ENCODE measurements around the gene MRPS12.
A peak's percentile ranks its signal among the peaks of the same experiment; 100 is the strongest.
"Not testable (repeated sequence)": the region's sequence is repeated elsewhere in the genome, so short reads cannot be mapped to it uniquely, and the experiment has no call there.

The MRPS12 gene

GRCh38 chr19:38930776-38931520 is at the start of gene MRPS12 (continued):
- TF ChIP-seq ZBTB48 (tag by site-specific recombination; IDR thresholded peaks at IDR 0.05) (peak; percentile 87), HOXA7 (CRISPR knock-in tag; IDR thresholded peaks at IDR 0.05; ENCODE audit: borderline replicate concordance) (0 out of 2 replicates have a peak, but pooled peaks have one; percentile 59), ZNF221 (tag by site-specific recombination; IDR thresholded peaks at IDR 0.05; ENCODE audit: borderline replicate concordance) (no peak), ZFP37 (tag by site-specific recombination; IDR thresholded peaks at IDR 0.05) (peak; percentile 80; the same call in 1 of the 2 replicates), ZNF335 (tag by site-specific recombination; conservative IDR thresholded peaks at IDR 0.05) (peak; percentile 92), SP3 (tag by site-specific recombination; IDR thresholded peaks at IDR 0.05) (peak; percentile 71), ZNF658 (tag by site-specific recombination; IDR thresholded peaks at IDR 0.05) (no peak), ZNF621 (tag by site-specific recombination; IDR thresholded peaks at IDR 0.05) (no peak), ZBTB17 (tag by site-specific recombination; IDR thresholded peaks at IDR 0.05) (peak; percentile 60)

- ChIA-PET POLR2A (interaction anchor here (0.6 to 2.4 kb wide), 2 partner anchors 34 to 52 kb away, joined by 5 to 9 read pairs; no protein-coding TSS in a partner anchor), CTCF (interaction anchor here (0.6 to 1.4 kb wide), 2 partner anchors 13 to 227 kb away, joined by 6 to 8 read pairs; no protein-coding TSS in a partner anchor)
- TF ChIP-seq ZNF138 (tag by site-specific recombination; IDR thresholded peaks at IDR 0.05; ENCODE audit: borderline replicate concordance) (no peak), ZFHX2 (tag by site-specific recombination; conservative IDR thresholded peaks at IDR 0.05) (peak; percentile 66), EGR2 (tag by site-specific recombination; IDR thresholded peaks at IDR 0.05; ENCODE audit: low read depth) (0 out of 2 replicates have a peak, but pooled peaks have one; percentile 30)
- H3K9me3 ChIP-seq (ENCODE audit: control insufficient read depth, insufficient read depth, low read depth, low read length) = no peaks in the 10 kb centered on the region
- H3K27ac ChIP-seq (ENCODE audit: extremely low read depth, low read depth, low read length) = 0 out of 2 replicates have a peak overlapping the region, but pooled peaks have one; percentile 2
- H3K4me3 ChIP-seq (ENCODE audit: low read depth, low read length) = no peak overlapping the region
- H3K36me3 ChIP-seq (ENCODE audit: control insufficient read depth in 2 of 2, insufficient read depth in 1 of 2, low read length in 2 of 2) = peaks cover 9 to 51% of the 10 kb centered on the region in 2 experiments
- H3K4me1 ChIP-seq (ENCODE audit: control insufficient read depth, insufficient read depth, low read length) = peaks cover 4% of the 10 kb centered on the region
Measured at GRCh38 chr19:38883286-38883685, 47.5 kb upstream of the MRPS12 start.

- H3K4me3 ChIP-seq (ENCODE audit: low read depth, low read length); H3K27ac ChIP-seq (ENCODE audit: extremely low read depth, low read depth, low read length); H3K4me1 ChIP-seq (ENCODE audit: control insufficient read depth, insufficient read depth, low read length); H3K9me3 ChIP-seq (ENCODE audit: control insufficient read depth, insufficient read depth, low read depth, low read length): not testable (repeated sequence)
- CTCF ChIA-PET = interaction anchor here (0.5 to 2.2 kb wide), 4 partner anchors 16 to 482 kb away, joined by 4 to 8 read pairs (median 5); partner anchors contain the start of genes FAM98C and NFKBIB
- peaks cover 19 to 51% of the 10 kb centered on the region in 2 experiments for H3K36me3 ChIP-seq (ENCODE audit: control insufficient read depth in 2 of 2, insufficient read depth in 1 of 2, low read length in 2 of 2)
- POLR2A ChIA-PET = interaction anchor here (0.7 kb wide), 2 partner anchors 381 to 468 kb away, joined by 3 to 4 read pairs; no protein-coding TSS in a partner anchor
- TF ChIP-seq ZNF280D (tag by site-specific recombination; IDR thresholded peaks at IDR 0.05) (0 out of 2 replicates have a peak, but pooled peaks have one; percentile 58), ZNF121 (tag by site-specific recombination; IDR thresholded peaks at IDR 0.05) (peak; percentile 99)
Measured at GRCh38 chr19:38884691-38885090, 46.1 kb upstream of the MRPS12 start.

- Histone ChIP-seq H3K4me3 (ENCODE audit: low read depth, low read length) (no peak overlapping the region), H3K9me3 (ENCODE audit: control insufficient read depth, insufficient read depth, low read depth, low read length) (no peaks in the 10 kb centered on the region), H3K4me1 (ENCODE audit: control insufficient read depth, insufficient read depth, low read length) (peaks cover 3% of the 10 kb centered on the region; the same call in 1 of the 2 replicates), H3K27ac (ENCODE audit: extremely low read depth, low read depth, low read length) (no peak overlapping the region), H3K36me3 (ENCODE audit: control insufficient read depth in 2 of 2, insufficient read depth in 1 of 2, low read length in 2 of 2) (peaks cover 31 to 33% of the 10 kb centered on the region in 2 experiments)
- CTCF ChIA-PET = interaction anchor here (0.6 to 4.1 kb wide), 12 partner anchors 12 to 1416 kb away, joined by 3 to 84 read pairs (median 6); partner anchors contain the start of genes MRPS12, RINL and SARS2
- POLR2A ChIA-PET = interaction anchor here (0.6 to 2.0 kb wide), 3 partner anchors 12 to 38 kb away, joined by 3 to 9 read pairs (median 5); partner anchors contain the start of genes NFKBIB and SIRT2
- no peak for TF ChIP-seq MEIS1 (CRISPR knock-in tag; IDR thresholded peaks at IDR 0.05; ENCODE audit: borderline replicate concordance)
- peak; percentile 39; the same call in 1 of the 2 replicates for TF ChIP-seq ZNF623 (tag by site-specific recombination; IDR thresholded peaks at IDR 0.05)
- no peak for TF ChIP-seq ZNF404 (tag by site-specific recombination; IDR thresholded peaks at IDR 0.05)
- 0 out of 2 replicates have a peak, but pooled peaks have one; percentile 25 for TF ChIP-seq ZNF341 (tag by site-specific recombination; IDR thresholded peaks at IDR 0.05; ENCODE audit: low read depth)
- no peak for TF ChIP-seq ZNF747 (tag by site-specific recombination; IDR thresholded peaks at IDR 0.05)
- TF ChIP-seq ZNF174 (tag by site-specific recombination; IDR thresholded peaks at IDR 0.05) = no peak
- TF ChIP-seq ZNF707 (tag by site-specific recombination; IDR thresholded peaks at IDR 0.05) = no peak
- TF ChIP-seq ZBTB10 (tag by site-specific recombination; IDR thresholded peaks at IDR 0.05) = no peak
- TF ChIP-seq ZNF221 (tag by site-specific recombination; IDR thresholded peaks at IDR 0.05; ENCODE audit: borderline replicate concordance) = no peak
- no peak for TF ChIP-seq KLF10 (tag by site-specific recombination; IDR thresholded peaks at IDR 0.05)
- TF ChIP-seq ZNF571 (tag by site-specific recombination; IDR thresholded peaks at IDR 0.05) = no peak
Measured at GRCh38 chr19:38888876-38889275, 41.9 kb upstream of the MRPS12 start.

Measured in HEK293 (cell line).